ENCODE results near the gene XPO6.

GRCh38 chr16:28237754-28238357 is 26.1 kb upstream of the XPO6 start:
- no peak for TF ChIP-seq CTCF (conservative IDR thresholded peaks at IDR 0.05; ENCODE audit: low read depth, low read length)
- TF ChIP-seq EZH2 (IDR thresholded peaks at IDR 0.05; ENCODE audit: low read length, unreplicated experiment): no peak

Data from PC-3 (cell line).